B cell (primary cell): Measurements from ENCODE around the gene RIBC2. TPM values are rescaled to one million over a fixed set of nuclear protein-coding genes. Genes with fewer than 3 reads are reported as not detected.

Source experiments
- ATAC-seq: fragments of 200-7000 bp; cut with Tn5 transposase; one replicate; pipeline ENCODE4 v1.10.0; 2021; ENCODE audit warnings: low read depth, mild to moderate bottlenecking, moderate number of reproducible peaks, moderate library complexity
- CTCF ChIA-PET: fragments of 350-600 bp; sonication (Branson Sonifier 250); formaldehyde crosslinking; loops from one replicate; lab custom pipeline; 2021; ENCODE audit warnings: antibody characterized with exemption, inconsistent platforms; lab: Charles Lee
- POLR2A ChIA-PET: fragments of 350-600 bp; sonication (Branson Sonifier 250); formaldehyde crosslinking; loops from one replicate; lab custom pipeline; 2021; ENCODE audit warnings: antibody characterized with exemption; lab: Charles Lee
- DNase-seq: peaks from one replicate; pipeline ENCODE4 v3.0.0; 2013
- H2AFZ ChIP-seq: 2 replicates; pipeline ENCODE4 v1.6.1; 2012; ENCODE audit warnings: mild to moderate bottlenecking, low read depth, low read length; ENCODE audit not compliant: insufficient read depth, poor library complexity, severe bottlenecking
- H3K27ac ChIP-seq, 2 donors: 1 replicate in 1 of 2; 2 replicates in 1 of 2; pipeline ENCODE4 v1.5.1; 2012 to 2013; ENCODE audit warnings: low read length in 2 of 2, mild to moderate bottlenecking in 2 of 2, moderate library complexity in 1 of 2
- H3K27me3 ChIP-seq, 4 experiments: fragments of 200-600 bp in 1 of 4; sonication (generic) in 1 of 4; replicated peaks in 1 of 4; 1 replicate in 2 of 4; 2 replicates in 2 of 4; pipeline versions ENCODE4 v1.6.1 to v1.7.0; 2013 to 2016; ENCODE audit warnings: low read length in 3 of 4, mild to moderate bottlenecking in 2 of 4, mixed read lengths in 1 of 4, moderate library complexity in 1 of 4; ENCODE audit not compliant: insufficient read depth in 4 of 4, control insufficient read depth in 3 of 4; ENCODE audit errors: control extremely low read depth in 1 of 4
- H3K36me3 ChIP-seq, 2 experiments: replicated peaks in 1 of 2; 1 replicate in 1 of 2; 2 replicates in 1 of 2; pipeline versions ENCODE4 v1.6.1 to v1.7.1; 2013; ENCODE audit warnings: low read length in 1 of 2; ENCODE audit not compliant: insufficient read depth in 2 of 2, control insufficient read depth in 1 of 2; ENCODE audit errors: control extremely low read depth in 1 of 2, extremely low read depth in 1 of 2
- H3K4me1 ChIP-seq, 2 donors: fragments of 200-600 bp in 1 of 2; sonication (generic) in 1 of 2; 1 replicate in 1 of 2; 2 replicates in 1 of 2; pipeline versions ENCODE4 v1.5.1 to v1.6.1; 2013 to 2017; ENCODE audit warnings: low read length in 2 of 2; ENCODE audit not compliant: control insufficient read depth in 2 of 2, insufficient read depth in 2 of 2
- H3K4me2 ChIP-seq: replicated peaks from 2 replicates; pipeline ENCODE3; 2012; ENCODE audit warnings: mild to moderate bottlenecking, low read depth, low read length; ENCODE audit not compliant: poor library complexity, severe bottlenecking
- H3K4me3 ChIP-seq, 5 experiments: fragments of 200-600 bp in 1 of 5; sonication (generic) in 1 of 5; 1 replicate in 3 of 5; 2 replicates in 2 of 5; pipeline versions ENCODE4 v1.5.1 to v1.7.0; 2011 to 2016; ENCODE audit warnings: low read length in 4 of 5, mild to moderate bottlenecking in 4 of 5, low read depth in 2 of 5, control low read depth in 1 of 5, moderate library complexity in 1 of 5; ENCODE audit not compliant: insufficient read depth in 1 of 5; ENCODE audit errors: control extremely low read depth in 1 of 5, extremely low read depth in 1 of 5
- H3K79me2 ChIP-seq: fragments of 200-600 bp; sonication (generic); one replicate; pipeline ENCODE4 v1.6.0; 2016; ENCODE audit warnings: low read length; ENCODE audit not compliant: control insufficient read depth, insufficient read depth
- H3K9ac ChIP-seq: fragments of 200-600 bp; sonication (generic); 2 replicates; pipeline ENCODE4 v1.6.1; 2017; ENCODE audit warnings: mild to moderate bottlenecking, low read length, moderate library complexity
- H3K9me3 ChIP-seq, 3 donors: one replicate each; pipeline versions ENCODE4 v1.6.1 to v1.7.1; 2013; ENCODE audit warnings: low read length in 2 of 3; ENCODE audit not compliant: control insufficient read depth in 2 of 3, insufficient read depth in 1 of 3; ENCODE audit errors: control extremely low read depth in 1 of 3
- H4K20me1 ChIP-seq: 2 replicates; pipeline ENCODE4 v1.6.0; 2012; ENCODE audit warnings: mild to moderate bottlenecking, low read length; ENCODE audit not compliant: insufficient read depth, control insufficient read depth, poor library complexity, severe bottlenecking
- H3K27ac Mint-ChIP-seq: one replicate; pipeline ENCODE4 v1.8.0; 2021; ENCODE audit warnings: mixed read lengths
- H3K27me3 Mint-ChIP-seq: one replicate; pipeline ENCODE4 v1.8.0; 2021; ENCODE audit warnings: mixed read lengths
- H3K4me1 Mint-ChIP-seq: one replicate; pipeline ENCODE4 v1.8.0; 2021; ENCODE audit warnings: mixed read lengths
- H3K4me3 Mint-ChIP-seq: one replicate; pipeline ENCODE4 v1.8.0; 2021; ENCODE audit warnings: mixed read lengths
- H3K9me3 Mint-ChIP-seq: one replicate; pipeline ENCODE4 v1.8.0; 2022; ENCODE audit warnings: mixed read lengths; ENCODE audit not compliant: insufficient read depth
- CTCF ChIP-seq: fragments of 200-600 bp; IDR thresholded peaks from one replicate; pipeline ENCODE4 v1.8.0; 2022; ENCODE audit warnings: antibody characterized with exemption, mild to moderate bottlenecking
- EZH2 ChIP-seq: IDR thresholded peaks from 2 replicates; pipeline ENCODE4 v1.6.1; 2012; ENCODE audit warnings: borderline replicate concordance, low read depth, mild to moderate bottlenecking, moderate library complexity, low read length; ENCODE audit not compliant: insufficient read depth, poor library complexity, severe bottlenecking
- WGBS: methylation state at CpG from one replicate; pipeline ENCODE4 v1.1.5; 2013; ENCODE audit warnings: missing lambda C conversion rate; ENCODE audit not compliant: insufficient coverage; 5-methylcytosine and 5-hydroxymethylcytosine counted together
- intact Hi-C: fragments of 100-400 bp; cut with micrococcal nuclease; formaldehyde crosslinking; loops from one replicate; pipeline ENCODE4 v1.10.0; 2022
- polyA plus RNA-seq: library from polyadenylated mRNA; depleted of rRNA; stranded (reverse); fragments of >200 nt; gene quantifications from 2 replicates; pipeline ENCODE4 v1.2.3, GENCODE V29; 2012
- total RNA-seq, 2 donors: library from RNA; stranded (reverse); fragments of 120-200 nt in 1 of 2; gene quantifications; 1 replicate in 1 of 2; 2 replicates in 1 of 2; pipeline versions ENCODE4 v1.2.3 to v1.2.4, GENCODE V29; 2013 to 2022

RIBC2 gene
- total and polyA plus RNA-seq, 2 donors (not counting 1 experiment from before 2014, with no cell fraction given): not detected

GRCh38 chr22:45389546-45389945 is 23.9 kb upstream of the RIBC2 start:
- no peaks in the 10 kb centered on the region for H3K9me3 ChIP-seq
- H3K27me3 ChIP-seq: peaks cover 0 to 4% (median 0%) of the 10 kb centered on the region in 4 experiments
- no peak overlapping the region for H3K4me3 ChIP-seq
- peaks cover 10% of the 10 kb centered on the region for H3K27me3 Mint-ChIP-seq
- intact Hi-C loops: no loop called here
- H3K4me1 ChIP-seq: no peaks in the 10 kb centered on the region
- H4K20me1 ChIP-seq: no peaks in the 10 kb centered on the region
- CTCF ChIA-PET: interaction anchor here (0.6 kb wide), 1 partner anchor 13 kb away, joined by 3 read pairs; no protein-coding TSS in a partner anchor
- DNase-seq: no peak
- no peaks in the 10 kb centered on the region for H3K9me3 Mint-ChIP-seq
- POLR2A ChIA-PET: no interaction called here
- H3K79me2 ChIP-seq: no peaks in the 10 kb centered on the region
- WGBS: 93% methylated on average over 2 of the region's 3 CpGs
- H3K27ac Mint-ChIP-seq: no peak overlapping the region
- no peaks in the 10 kb centered on the region for H3K4me1 Mint-ChIP-seq
- no peak overlapping the region for H3K4me3 Mint-ChIP-seq
- no peak overlapping the region for H2AFZ ChIP-seq
- no peak overlapping the region for H3K9ac ChIP-seq
- no peak overlapping the region for H3K4me2 ChIP-seq
- no peaks in the 10 kb centered on the region for H3K36me3 ChIP-seq
- no peak overlapping the region for H3K27ac ChIP-seq
- TF ChIP-seq CTCF (no peak), EZH2 (no peak)
- ATAC-seq: no peak

- ATAC-seq: no peak
- WGBS: 91% methylated on average over 4 of the region's 5 CpGs
- H3K27ac Mint-ChIP-seq: no peak overlapping the region
Observed at GRCh38 chr22:45397806-45398205, 15.7 kb upstream of the RIBC2 start.

More at GRCh38 chr22:45397806-45398205, 15.7 kb upstream of the RIBC2 start:
- Histone ChIP-seq H3K27ac (no peak overlapping the region), H3K79me2 (no peaks in the 10 kb centered on the region), H3K27me3 (peaks cover 0 to 7% (median 0%) of the 10 kb centered on the region in 4 experiments), H3K4me2 (no peak overlapping the region), H3K4me1 (no peaks in the 10 kb centered on the region), H3K9ac (no peak overlapping the region), H2AFZ (no peak overlapping the region), H3K9me3 (peaks cover 2 to 9% (median 6%) of the 10 kb centered on the region in 3 donors), H3K36me3 (no peaks in the 10 kb centered on the region), H3K4me3 (no peak overlapping the region), H4K20me1 (no peaks in the 10 kb centered on the region)
- peaks cover 4% of the 10 kb centered on the region for H3K9me3 Mint-ChIP-seq
- peaks cover 6% of the 10 kb centered on the region for H3K27me3 Mint-ChIP-seq
- TF ChIP-seq EZH2 (no peak), CTCF (no peak)
- no peak overlapping the region for H3K4me3 Mint-ChIP-seq
- ChIA-PET CTCF (no interaction called here), POLR2A (no interaction called here)
- DNase-seq: no peak
- no peaks in the 10 kb centered on the region for H3K4me1 Mint-ChIP-seq
- intact Hi-C loops: no loop called here
